ENCODE data around the gene PDE6B.
A peak's percentile ranks its signal among the peaks of the same experiment; 100 is the strongest.
"Not testable (repeated sequence)": the region's sequence is repeated elsewhere in the genome, so short reads cannot be mapped to it uniquely, and the experiment has no call there.

The PDE6B gene

DNA sequence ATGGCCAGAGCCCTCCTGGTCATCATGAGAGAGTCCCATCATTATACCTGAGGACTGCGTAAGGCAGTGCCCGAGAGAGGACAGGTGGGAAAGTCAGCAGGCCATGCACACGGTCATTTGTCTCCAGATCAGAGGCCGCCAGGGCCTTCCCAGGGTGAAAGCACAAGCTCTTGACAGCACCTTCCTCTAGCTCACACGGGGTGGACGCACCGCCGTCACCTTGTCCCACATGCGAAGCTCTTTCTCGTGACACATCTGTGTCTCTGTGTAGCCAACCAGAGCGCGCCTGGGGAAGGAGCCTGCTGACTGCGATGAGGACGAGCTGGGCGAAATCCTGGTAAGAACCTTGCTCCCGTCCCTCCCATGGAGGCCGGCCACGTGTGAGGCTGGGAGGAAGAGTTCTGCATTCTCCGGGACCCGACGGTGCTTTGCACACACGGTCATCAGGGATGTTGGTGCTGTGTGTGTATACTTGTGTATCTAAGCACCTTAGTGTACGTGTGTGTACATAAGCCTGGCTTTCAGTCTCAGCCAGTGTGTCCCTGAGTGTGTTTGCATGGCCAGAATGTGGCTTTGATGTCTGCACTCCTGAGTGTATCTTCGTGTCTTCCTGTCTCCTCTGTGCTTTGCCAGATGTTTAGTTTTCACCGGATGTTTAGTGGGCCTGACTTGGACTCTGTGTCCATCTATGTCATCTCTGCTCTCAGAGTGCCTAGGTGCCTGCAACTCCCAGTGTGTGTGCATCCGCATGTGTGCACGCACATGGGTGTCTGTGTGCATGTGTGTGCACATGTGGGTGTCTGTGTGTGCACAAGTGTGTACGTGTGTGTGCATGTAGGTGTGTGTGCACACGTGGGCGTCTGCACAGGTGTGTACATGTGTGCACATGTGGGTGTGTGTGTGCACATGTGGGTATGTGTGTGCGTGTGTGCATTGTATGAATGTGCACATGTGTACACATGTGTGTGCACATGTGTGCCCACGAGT, 33.6 kb downstream of the PDE6B start:
- DNase-seq: no peak

DNA sequence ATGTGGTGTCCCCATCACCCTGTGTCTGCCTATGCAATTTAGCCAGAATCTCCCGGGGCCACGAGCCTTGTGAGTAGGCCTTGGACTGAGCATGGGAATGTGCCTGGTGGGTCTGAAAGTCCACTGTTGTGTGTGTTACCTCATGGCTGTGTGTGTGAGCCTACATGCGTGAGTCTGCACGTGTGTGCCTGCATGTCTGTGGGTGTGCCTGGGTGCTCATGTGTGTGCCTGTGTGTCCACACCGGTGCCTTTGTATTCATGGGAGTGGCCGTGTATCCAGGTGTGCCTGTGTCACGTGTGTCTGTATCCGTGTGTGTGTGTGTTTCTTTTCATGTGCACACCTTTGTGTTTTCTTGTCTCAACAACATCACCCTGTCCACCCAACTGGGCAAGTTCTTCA, 34.5 kb downstream of the PDE6B start:
- DNase-seq: no peak

DNA sequence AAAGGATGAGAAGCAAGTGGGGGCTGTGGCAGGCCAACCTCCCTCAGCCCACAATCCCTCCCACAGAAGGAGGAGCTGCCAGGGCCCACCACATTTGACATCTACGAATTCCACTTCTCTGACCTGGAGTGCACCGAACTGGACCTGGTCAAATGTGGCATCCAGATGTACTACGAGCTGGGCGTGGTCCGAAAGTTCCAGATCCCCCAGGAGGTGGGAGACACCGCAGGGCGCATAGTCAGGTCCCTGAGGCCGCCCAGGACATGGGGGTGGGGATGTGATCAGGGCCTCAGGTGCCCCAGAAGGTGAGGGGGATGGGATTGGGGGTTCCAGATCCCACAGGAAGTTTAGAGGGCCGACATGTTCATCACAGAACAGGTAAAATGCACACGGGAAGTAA, 35.0 kb downstream of the PDE6B start:
- no peak for DNase-seq

DNA sequence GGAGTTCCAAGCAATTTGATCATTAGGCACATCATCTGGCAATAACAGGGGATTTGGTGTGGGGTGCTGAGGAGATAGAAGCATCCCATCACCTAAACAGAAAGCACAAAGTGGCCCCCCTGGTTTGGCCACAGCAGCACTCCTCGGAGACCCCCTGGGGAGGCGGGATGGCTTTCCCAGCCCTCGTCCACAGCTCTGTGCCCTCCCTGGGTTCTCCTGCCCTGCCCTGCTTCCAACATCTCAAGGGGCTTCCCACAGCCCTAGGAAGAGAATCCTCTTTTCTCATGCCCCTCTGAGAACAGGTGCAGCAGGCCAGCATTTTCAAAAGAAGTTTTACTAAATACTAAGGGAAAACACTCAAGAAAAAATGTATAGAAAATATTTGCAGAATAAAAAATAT, 35.9 kb downstream of the PDE6B start:
- DNase-seq: no peak

DNA sequence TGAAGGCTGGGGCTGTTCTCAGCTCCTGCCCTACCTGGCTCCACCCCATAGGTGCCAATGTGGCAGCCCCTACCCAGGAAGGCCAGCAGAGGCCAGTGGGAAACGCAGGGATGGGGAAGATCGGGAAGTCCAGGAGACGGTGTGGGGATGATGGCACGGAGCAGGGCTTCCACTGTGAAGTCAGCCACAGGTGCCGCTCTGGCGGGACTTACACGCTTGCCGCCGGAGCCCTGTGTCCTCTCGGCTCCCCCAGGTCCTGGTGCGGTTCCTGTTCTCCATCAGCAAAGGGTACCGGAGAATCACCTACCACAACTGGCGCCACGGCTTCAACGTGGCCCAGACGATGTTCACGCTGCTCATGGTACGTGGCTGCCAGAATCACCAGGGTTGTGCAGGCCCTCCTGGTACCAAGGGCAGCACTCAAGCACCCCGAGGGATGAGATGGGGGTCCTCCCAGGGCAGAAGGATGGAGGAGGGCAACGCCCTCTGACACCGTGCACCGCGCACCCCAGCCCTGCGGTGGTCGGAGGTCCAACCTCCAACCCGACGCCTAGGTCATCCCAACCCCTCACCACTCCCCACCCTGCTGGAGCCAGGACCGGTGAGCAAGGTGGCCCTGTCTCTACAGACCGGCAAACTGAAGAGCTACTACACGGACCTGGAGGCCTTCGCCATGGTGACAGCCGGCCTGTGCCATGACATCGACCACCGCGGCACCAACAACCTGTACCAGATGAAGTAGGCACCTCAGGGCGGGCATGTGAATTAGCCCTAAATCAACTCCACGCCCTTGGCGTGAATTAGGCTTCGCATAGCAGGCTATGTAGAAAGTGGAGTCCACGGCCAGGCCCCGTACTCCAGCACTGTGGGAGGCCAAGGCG, 36.7 kb downstream of the PDE6B start:
- no peak for DNase-seq

DNA sequence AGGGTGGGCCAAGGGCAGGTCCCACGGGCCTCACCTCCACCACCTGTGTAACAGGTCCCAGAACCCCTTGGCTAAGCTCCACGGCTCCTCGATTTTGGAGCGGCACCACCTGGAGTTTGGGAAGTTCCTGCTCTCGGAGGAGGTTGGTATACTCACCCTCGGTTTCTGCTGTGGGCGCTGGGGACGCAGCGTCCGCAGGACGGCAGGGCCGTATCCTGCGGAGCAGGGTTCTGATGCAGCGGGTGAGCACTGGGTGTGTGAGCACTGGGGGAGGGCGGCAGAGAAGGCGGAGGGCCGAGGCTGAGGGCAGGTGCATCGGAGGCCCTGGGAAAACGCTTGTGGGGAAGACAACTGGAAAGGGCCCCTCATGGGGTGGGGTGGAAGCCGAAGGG, 37.7 kb downstream of the PDE6B start:
- DNase-seq: no peak

DNA sequence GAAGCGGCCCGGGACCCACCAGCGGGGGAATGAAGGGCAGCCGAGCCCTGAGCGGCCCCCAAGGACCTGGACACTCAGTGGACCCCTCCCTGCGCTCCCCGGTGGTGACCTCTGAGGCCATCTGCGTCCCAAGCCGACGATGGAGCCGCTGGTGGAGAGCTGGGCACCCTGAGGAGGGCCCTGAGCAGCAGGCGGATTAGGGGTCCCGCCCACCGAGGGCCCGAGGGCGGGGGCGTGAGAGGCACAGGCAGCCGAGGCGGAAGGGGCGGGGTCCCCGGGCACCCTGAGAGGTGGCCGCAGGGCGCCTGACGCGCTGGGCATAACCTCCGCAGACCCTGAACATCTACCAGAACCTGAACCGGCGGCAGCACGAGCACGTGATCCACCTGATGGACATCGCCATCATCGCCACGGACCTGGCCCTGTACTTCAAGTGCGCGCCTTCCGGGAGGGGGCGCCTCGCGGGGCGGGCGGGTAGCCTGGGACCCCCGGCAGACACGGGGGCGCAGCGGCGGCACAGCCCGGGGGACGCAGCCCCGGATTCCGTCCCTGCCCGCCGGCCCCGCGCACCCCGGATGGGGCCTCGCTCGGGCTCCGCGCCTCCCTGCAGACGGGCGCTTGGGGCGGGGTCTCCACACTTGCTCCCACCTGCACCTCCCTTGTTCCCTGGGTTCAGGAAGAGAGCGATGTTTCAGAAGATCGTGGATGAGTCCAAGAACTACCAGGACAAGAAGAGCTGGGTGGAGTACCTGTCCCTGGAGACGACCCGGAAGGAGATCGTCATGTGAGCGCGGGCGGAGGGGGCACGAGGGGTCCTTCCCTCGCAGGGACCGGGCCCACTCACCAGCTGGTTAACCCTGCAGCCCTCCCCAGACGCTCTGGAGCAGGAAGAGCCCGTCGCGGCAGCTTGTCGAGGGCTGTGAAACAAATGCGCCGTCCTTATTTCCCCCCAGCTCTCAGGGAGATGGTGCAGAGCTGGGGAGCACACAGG, 38.4 kb downstream of the PDE6B start:
- DNase-seq: peak; percentile 77

DNA sequence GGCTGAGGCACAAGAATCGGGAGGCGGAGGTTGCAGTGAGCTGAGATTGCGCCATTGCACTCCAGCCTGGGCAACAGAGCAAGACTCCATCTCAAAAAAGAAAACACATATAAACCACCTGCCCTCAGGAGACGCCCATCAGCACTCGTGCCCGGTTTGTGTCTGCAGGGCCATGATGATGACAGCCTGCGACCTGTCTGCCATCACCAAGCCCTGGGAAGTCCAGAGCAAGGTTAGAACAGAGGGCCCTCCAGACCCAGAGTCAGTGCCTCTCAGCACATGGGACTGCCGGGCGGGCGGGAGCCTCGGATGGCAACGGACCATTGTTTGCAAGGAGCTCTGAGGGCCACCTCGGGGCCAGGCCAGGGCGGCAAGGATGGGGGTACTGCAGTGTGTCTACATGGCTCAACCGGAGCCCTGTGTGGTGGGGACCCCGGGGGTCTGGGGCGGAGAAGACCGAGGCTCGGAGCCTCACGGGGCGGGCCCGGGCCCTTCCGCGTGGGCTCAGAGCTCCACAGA, 39.4 kb downstream of the PDE6B start:
- no peak for DNase-seq

DNA sequence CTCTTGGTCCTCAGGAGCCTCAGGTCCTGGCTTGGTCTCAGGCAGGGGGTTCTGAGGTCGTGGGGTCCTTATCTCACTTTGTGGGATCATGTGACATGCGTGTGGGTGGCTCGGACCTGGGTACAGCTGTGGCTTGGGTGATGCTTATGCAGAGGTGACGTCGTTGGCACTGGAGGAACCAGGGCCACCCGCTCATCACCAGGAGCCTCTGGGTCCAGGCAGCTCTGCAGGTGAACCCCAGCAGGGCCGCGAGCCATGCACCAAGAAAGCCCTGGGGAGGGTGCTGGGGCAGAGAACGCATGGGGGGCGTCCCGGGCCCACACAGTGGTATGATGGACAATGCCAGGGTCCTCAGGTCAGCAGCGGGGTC, 40.0 kb downstream of the PDE6B start:
- DNase-seq: no peak

DNA sequence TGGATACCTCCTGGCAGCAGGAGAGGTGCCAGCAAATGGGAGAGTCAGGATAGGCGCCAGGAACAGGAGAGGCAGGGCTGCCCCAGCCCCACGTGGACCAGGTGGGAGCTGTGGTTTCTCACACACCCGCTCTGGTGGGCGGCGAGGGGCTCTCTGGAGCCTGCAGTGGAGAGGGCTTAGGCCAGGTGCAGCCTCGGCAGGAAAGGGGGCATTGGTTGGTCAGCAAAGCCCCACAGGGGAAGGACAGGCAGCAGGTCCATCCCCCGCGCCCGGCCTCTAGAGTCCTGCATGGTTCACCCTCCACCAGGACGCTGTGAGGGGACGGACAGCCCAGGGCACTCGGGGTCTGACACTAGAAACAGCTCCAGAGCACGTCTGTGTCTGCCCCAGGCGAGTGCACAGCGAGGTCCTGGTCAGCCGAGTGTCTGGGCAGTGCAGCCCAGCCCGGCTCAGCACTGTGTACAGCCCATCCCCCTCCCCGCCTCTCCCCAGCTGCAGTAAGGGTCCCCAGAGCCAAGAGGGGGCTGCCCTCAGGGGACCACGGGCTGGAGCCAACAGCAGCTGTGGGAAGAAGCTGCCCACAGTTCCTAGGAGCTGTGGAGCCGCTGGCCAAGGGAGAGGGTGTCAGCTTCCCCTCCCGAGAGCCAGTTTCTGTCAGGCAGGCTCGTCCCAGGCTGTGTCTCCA, 40.5 kb downstream of the PDE6B start:
- DNase-seq: no peak

DNA sequence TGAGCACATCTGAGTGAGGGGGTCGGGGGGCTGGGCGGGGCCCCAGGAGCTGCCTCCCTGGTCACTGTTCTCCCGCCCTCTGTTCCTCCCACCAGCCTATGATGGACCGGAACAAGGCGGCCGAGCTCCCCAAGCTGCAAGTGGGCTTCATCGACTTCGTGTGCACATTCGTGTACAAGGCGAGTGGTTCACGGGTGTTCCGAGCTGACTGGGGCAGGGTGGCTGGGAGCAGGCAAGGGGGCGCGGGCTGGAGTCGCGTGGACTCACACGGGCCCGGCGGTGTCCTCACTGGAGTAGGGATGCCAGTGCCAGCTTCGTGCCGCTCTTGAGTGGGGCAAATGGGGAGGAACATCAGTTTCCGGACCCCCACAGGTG, 41.0 kb downstream of the PDE6B start:
- DNase-seq: no peak

DNA sequence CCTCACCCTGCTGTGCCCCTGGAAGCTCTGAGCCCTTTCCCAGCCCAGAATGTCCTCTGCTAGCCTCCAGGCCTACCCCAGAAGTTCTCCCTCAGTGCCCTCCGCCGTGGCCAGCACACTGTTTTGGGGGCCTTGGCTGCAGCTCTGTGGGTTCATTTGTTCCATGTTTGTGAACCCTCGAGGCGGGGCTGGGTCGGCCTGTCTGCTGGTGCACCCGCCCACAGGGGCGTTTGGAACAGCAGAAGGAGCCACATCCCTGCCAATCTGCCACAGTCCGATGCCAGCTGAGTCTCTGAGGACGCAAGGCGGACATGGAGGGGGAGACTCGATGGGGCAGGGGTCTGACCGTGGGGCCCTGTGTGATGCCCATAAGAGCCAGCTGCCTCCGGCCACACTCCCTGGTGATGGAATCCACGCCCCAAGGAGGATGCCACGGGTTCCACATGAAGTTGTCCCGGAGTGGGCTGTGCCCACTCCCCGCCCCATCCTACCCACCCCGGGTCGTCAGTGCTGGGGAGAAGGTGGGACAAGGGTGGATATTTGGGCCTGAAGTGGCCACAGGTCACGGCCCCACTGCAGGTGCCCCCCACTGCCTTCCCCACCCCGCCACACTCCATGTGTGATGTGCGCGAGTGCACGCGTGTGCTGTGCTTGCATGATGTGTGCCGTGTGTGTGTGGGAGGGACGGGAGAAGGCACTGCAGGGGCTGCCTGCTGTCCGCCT, 41.6 kb downstream of the PDE6B start:
- DNase-seq: no peak

DNA sequence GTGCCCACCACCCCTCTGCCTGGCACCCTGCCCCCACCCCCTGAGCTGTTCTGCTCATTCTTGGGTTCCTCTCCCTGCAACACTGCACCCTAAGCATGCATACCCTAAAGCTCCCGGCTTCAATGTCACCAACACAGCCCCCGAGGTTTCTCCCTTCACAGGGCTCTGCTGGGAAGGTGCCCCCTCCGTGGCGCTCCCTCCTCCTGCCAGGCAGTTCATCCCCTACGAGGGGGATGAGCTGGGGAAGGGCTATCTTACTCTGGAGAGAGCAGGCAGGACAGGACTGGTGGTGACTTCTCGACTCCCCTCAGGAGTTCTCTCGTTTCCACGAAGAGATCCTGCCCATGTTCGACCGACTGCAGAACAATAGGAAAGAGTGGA, 42.2 kb downstream of the PDE6B start:
- no peak for DNase-seq

DNA sequence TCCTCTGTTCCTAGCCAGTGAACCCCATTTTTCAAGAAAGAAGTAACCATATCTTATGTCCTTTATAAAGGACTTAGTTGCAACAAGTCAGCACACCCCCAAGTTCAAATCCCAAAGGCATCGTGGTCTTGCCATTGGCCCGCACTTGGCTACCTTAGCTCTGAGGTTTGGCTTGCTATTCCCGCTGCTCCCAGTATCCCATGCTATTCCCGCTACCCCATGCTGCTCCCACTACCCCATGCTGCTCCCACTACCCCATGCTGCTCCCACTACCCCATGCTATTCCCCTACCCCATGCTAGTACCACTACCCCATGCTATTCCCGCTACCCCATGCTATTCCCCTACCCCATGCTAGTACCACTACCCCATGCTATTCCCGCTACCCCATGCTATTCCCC, 42.8 kb downstream of the PDE6B start:
- not testable (repeated sequence) for DNase-seq

DNA sequence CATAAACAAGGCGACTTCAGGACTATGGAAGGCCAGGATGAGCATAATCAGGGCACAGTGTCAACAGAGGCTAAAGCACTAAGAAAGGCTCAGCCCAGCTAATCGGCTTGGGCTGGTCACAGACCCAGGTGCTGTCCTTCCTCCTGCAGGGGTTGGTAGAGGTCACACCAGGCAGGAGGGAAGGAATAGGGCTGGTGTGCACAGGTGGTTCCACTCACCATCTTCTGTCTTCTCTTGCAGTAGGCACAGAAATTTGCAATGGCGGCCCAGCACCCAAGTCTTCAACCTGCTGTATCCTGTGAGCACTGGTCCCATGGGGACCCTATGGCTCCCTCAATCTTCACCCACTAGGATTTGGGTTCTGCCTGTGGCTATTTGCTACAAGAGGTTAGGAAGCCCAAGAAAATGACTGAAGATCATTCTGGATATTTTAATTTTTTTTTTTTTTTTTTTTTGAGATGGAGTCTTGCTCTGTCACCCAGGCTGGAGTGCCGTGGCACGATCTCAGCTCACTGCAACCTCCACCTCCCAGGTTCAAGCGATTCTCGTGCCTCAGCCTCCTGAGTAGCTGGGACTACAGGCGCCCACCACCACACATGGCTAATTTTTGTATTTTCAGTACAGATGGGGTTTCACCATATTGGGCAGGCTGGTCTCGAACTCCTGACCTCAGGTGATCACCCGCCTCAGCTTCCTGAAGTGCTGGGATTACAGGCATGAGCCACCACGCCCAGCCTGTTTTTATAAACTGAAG, 44.6 kb downstream of the PDE6B start:
- DNase-seq: not testable (repeated sequence)

DNA sequence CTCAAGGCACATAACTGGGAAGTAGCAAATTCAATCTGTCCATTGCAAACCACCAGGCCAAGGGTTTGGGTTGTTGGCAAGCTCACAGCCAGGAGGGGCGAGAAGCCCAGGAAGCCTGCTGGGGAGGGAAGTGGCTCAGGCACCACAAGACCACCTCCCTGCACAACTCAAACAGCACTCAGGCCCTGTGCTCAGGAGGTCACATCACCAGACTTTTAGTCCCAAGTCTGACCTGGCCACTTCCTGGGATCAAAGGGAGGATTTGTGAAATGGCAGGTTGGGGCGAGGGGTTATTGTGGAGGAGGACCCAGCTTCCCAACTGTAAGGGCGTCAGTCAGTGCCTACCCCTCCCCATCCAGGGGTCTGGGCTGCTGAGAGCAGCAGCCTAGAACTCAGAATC, 46.4 kb downstream of the PDE6B start:
- DNase-seq: no peak

DNA sequence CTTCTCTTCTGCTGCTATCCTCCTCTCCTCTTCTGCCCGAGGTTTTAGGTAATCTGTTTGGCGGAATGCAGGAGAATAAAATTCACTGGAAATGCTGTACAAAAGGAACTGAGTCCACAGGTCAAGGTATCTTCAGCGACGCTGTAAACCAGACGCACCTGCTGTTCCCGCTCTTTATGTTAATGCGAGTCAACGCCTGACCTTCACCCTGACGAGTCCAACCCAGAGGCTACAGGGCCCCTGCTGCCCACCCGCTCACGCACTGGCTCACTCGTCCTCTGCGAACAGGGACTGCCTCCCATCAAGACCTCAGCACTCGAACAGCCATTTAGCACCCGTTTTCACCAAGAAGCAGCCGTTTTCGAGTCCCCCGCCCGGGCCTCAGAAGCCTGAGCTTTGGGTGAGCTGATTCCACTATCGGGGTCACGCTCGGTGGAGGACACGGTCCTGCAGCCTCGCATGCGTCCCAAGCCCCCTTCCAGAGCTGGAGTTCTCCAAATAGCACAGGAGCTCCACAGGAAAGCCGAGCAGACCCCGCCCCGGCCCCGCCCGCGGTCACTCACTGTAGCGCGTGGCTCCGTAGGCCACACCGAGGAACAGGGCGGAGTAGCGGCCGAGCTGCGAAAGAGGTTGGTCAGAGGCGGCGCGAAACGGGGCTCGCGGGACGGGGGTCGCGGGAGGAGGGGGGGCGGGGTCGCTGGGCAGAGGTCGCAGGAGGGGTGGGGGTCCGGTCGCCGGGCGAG, 48.1 kb downstream of the PDE6B start:
- DNase-seq: peak; percentile 25

DNA sequence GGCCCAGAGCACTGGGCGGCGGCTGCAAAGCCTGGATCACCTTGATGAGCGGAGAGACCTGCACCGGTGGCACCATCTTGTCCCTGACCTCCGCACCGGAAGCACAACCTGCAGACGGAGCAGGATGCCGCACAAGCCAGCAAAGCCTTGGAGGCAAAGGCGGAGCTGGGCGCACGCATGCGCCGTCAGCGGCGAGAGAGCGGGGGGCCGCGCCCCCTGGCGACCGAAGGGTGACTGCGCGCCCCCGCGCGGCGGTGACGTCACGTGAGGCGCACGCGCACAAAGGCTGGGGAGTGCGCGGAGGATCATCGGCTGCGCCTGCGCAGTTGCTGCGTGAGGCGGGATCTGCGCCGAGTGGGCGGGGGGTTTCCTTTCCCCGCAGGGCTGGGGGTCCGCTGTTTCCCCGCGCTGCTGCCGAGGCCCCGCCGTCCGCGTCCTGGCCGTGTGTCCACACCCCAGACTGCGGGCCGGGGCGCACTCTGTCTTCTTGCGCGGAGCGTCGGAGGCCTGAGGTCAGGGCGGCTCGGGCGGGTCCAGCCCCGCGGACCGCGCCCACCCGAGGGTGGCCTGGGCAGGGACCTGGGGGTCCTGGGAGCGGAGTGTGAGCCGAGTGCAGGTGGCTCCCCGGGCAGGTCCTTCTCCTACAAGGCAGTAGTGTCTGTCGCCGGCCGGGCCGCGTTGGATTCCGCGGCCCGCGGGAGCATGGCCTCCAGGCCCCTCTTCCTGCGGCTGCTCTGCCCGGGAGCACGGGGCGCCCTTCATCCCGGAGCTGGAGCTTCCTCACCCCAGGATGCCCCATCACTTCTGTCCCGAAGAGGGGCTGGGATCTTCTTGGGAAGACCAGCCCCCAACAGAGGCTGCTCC, 49.0 kb downstream of the PDE6B start, which contains the start of the genes ATP5ME and MYL5:
ATP5ME (minus strand) TSS at position 105 of the 864 bp plus-strand sequence; CDS start at position 76, 29 bp downstream.
MYL5 (plus strand) TSS at position 371 of the 864 bp plus-strand sequence. CDS start 3,485 bp downstream, outside the sequence.
- DNase-seq: peak; percentile 96

Data from stimulated activated CD4-positive, alpha-beta T cell treated with anti-CD3 and anti-CD28 coated beads, Interleukin-12 subunit alpha, Interleukin-12 subunit beta, amount 100 ng/mL, for 4 hours (primary cell).